GM21447 (cell line): ENCODE data around the gene TNFRSF14.

Experiments used
- ATAC-seq: cut with Tn5 transposase; IDR thresholded peaks from one replicate; pipeline ENCODE4 v1.9.1; 2021; ENCODE audit not compliant: unreplicated experiment

Gene TNFRSF14

DNA sequence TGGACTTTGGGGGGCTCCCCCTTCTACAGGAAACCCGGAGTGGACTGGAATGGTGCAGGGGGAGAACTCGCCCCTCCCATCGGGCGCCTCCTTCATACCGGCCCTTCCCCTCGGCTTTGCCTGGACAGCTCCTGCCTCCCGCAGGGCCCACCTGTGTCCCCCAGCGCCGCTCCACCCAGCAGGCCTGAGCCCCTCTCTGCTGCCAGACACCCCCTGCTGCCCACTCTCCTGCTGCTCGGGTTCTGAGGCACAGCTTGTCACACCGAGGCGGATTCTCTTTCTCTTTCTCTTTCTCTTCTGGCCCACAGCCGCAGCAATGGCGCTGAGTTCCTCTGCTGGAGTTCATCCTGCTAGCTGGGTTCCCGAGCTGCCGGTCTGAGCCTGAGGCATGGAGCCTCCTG is at the start of gene TNFRSF14:
TSS of gene TNFRSF14 (plus strand) at position 95 of the 401 bp plus-strand sequence. CDS start at position 389, 294 bp downstream.
- ATAC-seq: peak; percentile 33

DNA sequence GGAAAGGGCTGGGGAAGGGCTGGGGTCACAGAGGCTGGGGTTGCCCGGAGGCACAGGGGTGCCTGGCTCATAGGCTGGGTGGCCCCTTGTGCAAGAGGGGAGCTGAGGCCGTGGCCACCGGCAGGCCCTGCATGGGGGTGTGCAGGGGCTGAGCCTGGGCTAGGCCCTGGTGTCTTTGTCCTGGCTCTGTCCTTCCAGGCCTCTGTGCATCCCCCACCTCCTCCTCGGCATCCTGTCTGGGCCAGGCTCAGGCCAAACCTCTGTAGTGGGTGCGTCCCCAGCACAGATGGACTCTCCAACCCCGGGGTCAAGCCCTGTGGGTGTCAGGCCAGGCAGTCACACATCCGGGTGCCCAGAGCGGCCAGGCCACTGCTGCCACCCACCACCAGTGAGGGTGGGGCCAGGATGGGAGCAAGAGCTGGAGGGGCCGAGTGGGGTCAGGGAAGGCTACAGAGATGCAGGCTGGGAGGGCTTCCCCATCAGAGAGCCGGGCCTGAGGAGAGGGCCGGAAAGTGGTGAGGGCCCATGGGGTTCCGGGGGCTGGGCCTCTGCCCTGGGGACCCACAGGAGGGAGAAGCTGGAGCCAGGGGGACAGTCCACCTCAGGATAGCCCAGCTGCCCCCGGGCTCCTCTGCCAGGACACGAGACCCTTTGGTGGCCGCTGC is 49.1 kb upstream of the TNFRSF14 start:
- ATAC-seq: no peak

DNA sequence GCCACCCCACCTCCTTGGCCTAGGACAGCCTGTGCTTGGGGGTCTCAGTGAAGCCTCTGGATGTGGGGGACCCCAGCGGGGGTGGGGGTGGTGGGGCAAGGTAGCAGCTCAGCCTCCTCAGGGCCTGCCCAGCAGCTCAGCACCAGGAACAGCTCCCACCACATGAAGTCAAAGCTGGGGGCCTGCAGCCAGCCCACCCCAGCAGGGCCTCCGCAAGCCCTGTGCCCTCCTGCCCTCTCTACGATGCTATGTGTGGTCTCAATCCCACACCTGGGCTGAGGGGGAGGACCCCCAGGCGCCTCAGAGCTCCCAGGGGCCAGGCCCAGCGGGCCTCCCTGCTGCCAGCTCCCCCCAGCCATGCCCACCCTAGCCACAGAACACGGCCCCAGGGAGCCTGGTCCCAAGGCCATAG is 48.4 kb upstream of the TNFRSF14 start:
- ATAC-seq: no peak

DNA sequence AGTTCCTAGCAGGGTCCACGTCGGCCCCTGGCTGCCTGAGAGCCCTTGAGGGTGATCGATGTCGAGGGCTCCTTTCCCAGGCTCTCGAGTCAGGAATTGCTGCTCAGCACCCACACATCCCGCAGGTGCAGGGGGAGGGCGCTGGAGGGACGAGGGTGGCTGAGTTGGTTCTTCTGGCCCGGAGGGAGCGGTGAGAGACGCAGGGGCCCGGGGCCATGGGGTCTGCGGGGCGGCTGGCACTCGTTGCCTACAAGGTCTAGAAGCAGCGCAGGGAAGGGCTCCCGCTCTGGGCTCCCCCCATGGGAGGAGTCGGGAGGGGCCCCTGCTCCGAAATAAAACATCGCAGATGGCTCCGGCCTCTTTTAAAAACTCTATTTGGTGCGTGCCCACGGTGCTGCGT is 48.0 kb upstream of the TNFRSF14 start:
- no peak for ATAC-seq

DNA sequence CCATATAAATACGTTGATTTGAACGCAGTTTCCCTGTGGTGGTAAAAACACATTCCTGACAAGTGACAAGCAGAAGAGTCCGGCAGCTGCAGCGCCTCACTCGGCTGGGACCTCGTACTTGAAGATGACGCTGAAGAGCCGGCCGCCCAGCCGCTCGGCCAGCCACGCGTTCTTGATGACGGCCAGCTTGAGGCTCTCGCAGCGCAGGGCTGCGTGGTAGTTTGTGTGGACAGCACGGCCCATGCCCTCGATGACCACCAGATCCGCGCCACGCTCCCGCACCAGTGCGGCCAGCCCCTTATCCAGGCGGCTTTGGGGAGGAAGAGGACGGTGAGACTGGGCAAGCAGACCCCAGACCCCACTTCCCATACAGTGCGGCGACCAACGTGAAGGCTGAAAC is 47.4 kb upstream of the TNFRSF14 start:
- ATAC-seq: no peak

DNA sequence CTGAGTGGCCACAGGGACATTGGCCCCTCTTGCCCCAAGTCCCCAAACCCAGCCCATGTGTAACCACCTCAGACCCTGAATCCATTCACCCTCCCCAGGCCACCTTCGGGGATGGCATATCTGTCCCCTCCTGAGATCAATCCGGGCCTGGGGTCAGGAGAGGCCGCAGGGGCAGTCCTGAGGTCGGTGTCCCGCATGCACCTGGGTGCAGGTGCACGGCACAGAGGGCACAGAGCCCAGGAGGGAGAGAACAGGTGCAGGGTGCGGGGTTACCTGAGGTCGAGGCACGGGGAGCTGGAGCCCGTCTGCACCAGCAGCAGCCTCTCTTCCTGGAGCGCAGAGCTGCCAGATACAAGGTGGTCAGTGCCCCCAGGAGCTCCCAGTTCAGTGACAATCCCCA is 46.6 kb upstream of the TNFRSF14 start:
- no peak for ATAC-seq

DNA sequence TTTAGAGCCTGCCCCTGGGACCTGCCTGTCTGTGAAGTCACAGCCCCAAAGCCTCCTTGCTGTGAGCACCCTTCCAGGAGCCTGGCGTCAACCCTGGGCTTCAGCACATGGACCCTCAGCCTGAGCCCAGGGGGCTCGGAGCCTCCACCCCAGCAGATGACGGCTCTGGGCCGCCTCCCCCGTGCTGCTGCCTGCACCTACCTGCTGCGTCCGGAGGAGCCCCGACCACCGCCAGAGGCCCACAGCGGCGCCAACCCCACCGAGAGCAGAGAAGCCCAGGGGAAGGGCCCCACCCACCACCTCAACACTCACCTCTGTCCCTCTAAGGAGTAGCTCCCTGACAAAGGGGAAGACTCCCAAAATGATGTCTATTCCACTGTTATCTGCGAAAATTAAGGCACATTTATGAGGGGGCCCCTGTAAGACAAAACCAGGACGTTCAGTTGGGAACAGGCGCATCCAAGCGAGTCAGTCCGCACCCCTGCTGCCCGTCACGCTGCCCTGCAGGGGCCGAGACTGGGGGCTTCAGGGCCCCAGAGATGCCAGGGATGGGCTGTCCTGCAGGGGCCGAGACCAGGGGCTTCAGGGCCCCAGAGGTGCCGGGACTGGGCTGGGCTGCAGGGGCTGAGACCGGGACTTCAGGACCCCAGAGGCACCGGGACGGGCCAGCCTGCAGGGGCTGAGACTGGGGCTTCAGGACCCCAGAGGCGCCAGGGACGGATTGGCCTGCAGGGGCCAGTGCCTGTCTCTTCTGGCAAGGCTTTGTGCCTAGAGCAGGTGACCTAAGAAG is 45.6 kb upstream of the TNFRSF14 start:
- ATAC-seq: no peak

DNA sequence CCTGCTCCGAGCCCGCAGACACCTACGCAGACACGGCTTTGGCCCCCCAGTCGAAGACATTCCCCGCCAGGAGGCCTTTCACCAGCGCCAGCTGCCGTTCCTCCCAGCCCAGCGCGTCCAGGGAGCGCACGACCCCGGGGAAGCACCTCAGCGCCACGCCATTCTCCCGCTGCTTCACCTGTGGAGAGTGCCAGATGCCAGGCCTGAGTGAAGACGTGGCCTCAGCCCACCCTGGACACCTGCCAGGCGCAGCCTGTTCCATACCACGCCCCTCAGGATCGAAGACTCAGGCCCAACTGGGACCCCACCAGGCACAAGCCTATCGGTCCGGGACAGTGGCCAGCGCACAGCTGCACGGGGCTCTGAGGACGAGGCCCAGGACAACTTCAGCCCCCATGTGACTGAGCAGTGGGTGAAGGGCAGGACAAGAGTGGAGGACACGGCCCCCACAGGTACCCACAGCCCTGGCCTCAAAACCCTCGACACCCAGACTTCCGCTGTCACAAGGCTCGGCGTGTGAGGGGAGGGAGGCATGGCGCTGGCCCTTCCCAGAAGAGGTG is 43.2 kb upstream of the TNFRSF14 start:
- no peak for ATAC-seq

DNA sequence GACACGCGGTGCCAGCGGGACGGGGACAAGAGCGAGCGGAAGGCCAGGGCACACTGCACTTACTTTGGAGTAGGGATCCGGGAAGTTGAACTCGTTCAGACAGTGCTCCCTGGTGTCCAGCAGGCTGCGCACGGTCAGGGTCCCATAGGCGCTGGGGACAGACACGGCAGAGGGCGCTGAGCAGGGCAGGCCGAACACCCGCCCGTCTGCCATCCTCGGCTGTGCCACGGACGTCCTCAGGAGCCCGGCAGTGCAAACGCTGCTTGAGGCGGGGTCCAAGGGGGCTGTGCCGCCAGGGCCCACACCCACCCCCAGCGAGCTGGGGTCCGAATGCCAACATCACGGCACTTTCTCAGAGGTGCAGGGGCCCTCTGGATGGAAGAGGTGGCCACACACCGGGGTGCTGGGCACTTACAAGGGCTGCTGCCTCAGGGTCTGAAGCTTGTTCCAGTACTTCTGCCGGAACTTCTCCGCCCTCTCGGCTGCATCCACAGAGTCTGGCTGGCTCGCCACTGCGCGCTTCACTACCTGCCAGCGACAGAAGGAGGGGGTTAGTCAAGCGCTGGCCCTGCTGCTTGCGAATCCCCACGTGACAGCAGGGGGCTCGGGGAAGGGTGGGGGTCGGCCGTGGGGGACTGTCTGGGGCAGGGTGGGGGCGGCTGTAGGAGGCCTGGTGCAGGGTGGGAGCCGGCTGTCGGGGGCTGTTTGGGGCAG is 42.1 kb upstream of the TNFRSF14 start:
- ATAC-seq: no peak

DNA sequence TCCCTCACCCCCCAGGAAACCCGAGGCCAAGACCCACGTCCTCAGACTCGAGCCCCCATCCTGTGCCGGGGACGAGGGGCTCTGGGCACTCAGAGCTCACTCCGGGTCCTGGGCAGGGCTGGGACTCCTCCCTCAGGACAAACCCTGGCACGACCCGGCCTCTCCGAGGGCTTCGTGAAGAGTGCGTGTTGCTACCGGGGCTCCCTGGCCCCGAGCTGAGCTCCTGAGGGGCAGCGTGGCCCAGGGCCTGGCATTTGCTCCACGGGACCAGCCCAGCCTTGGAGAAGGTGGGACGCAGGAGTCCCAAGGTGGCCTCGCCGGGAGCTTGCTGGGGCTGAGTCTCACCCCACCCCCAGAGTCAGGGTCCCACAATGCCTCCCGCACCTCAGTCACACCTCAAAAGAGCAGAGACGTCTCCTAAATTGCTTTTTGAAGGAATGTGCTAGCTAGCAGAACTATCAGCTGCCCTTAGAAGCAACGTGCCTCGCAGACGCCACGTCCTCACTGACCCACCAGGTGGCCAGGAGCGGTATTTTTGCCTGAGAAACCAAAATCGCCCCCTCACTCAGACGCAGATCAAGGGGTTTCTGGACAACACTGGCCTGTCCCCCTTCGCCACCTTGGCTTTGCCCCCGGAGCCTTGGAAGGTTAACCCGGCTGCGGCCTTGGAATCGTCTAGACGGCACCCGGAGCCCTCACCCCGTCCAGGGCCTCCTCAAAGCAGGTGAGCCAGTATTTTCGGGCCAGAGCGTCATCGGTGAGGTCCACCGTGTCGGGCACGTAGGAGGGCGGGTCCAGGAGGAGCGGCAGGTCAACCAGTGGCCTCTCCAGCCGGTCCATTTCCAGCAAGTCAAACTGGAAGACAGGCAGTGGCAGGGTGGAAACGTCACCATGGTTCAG is 41.1 kb upstream of the TNFRSF14 start:
- ATAC-seq: no peak

DNA sequence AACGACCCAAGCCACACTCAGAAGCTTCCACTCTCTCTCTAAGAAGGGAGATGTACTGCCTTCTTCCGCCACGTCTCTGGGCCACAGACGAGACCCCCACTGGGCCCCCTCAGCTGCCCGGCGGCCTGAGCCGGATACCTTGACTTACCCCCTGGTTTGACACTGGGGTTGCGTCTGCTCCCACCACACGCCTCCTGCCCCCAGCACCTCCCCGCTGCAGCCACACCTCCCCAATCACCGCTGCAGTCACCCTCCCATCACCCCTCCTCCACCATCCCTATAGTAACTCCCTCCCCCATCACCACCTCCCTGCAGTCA is 40.4 kb upstream of the TNFRSF14 start:
- no peak for ATAC-seq

DNA sequence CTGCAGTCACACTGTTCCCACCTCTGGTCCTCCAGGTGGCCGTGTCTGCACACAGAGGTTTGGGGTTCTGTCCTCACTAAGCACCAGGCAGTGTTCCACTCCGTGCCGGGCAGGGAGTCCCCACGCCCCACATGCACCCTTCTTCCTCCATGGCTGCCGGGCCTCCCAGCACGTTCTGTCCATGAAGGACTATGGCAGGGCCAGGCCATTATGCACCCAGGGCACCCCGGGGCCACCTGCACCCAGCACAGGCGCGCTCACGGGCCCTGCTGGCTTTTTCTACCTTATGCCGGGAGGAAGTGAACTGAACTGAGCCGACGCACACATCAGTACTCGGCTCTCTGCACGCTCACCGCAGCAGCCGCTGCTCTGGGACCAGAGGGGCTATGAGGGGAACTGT is 40.0 kb upstream of the TNFRSF14 start:
- no peak for ATAC-seq

DNA sequence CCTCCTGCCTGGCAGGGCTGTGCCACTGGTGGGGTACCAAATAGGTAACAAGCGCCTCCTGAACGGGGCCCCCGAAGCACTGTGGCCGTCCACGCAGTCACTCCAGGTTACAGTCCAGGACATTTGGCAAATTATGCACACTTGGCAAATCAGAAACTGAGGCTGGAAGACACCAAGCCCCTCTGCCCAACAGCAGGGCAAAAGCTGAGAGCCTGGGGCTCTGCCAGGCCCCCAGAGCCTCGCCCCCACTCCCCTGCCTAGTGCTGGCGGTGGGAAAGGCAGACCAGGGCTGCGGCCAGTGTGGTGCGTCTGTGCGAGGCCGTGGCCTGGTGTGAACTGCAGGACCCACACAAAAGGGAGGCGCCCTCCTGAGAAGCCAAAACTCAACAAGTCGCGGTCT is 39.2 kb upstream of the TNFRSF14 start:
- ATAC-seq: no peak

DNA sequence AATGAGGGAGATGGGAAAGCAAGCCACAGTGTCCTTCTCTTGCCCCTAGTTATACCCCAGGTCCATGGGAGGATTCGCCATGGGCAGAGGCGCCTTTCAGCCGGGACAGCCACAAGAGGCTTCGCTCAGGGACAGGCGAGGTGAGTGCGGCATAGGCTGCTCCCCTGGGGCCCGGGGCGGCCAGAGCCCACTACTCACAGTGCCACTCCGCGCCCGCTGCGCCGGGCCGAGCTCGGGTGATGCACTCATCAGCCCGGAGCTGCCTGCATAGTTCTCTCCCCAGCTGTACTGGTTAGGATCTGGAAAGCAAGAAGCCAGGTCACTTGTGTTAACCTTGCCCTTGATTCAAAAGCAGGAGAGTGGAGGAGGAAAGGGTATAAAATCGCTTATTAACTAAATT is 38.2 kb upstream of the TNFRSF14 start:
- no peak for ATAC-seq

DNA sequence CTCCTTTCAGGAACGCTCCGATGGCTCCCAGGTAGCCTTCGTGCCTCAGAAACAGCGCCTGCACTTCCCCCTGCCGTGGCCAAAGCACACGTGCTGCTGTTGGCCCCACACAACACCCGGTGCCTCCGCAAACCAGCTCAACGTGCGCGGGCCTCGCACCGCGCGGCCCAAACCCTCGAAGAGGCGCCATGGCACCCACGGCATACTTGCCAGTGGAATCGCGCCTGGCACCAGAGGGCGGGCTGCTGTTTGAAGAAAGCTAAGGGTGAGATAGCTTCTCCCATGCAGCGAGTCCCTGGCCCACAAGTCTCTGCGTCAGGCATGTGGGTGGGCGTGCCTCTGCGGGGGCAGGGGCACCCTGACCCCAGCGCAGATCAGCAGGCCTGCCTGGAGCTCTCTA is 37.6 kb upstream of the TNFRSF14 start:
- ATAC-seq: no peak

DNA sequence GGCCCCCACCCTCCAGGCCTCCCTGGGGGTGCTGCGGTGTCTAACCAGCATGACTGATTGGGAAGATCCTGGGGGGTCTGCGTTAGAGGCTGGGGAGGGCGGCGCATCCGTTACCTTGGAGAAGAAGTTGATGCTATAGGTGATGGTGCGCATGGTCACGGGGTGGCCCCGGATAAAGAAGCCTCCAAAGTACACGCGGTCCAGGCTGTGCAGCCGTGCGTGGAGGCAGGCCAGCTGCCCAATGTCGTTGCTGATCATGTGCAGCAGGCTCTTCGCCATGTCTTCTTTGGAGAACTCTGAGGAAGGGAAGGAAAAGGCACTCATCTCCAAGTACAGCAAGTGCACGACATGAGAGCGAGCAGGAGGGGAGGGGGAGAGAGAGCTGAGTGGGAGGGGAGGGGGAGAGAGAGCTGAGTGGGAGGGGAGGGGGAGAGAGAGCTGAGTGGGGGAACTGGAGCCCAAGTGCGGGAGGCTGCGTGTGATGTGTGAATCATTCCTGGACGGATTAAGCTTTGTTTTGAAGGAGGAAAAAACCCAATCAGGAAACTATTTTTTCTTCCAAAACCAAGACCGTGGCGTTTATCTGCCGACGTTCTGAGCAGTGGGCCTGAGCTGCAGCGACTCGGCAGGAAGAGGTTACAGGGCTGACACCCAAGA is 37.0 kb upstream of the TNFRSF14 start:
- no peak for ATAC-seq

DNA sequence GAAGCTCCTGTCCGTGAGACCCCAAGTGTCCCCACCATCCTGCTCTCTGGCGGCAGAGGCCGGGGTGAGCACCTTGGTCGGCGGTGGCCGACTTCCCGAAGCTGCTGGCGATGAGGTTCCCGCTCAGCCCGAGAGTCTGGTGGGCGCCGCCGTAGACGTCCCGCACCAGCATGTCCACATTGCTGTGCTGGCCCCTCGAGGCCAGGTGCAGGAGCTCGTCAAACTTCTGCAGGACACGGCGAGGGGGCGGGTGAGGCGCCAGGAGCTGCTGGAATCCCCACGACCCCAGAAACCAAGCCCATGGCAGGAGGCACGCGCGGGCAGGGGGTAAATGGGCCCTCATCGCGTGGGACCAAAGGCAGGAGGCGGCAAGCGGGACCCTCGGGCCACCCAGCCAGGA is 36.4 kb upstream of the TNFRSF14 start:
- no peak for ATAC-seq

DNA sequence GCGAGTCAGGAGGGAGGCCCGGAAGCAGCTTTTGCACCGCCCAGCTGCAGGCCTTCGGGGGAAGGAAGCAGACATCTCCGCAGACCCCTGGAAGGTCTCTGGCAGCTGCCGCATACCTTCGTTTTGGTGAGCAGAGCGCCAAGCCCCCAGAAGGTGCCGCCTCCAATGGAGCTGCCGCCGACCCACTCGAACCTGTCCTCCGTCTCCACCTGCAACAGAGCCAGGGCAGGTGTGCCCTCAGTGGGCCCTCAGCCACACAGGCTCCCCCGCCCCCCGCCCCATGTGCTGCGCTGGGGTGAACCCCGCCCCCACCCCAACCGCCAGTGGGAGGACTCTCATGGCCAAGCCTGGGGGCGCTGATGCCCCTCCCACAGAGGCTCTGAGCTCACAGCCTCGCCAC is 36.0 kb upstream of the TNFRSF14 start:
- no peak for ATAC-seq

DNA sequence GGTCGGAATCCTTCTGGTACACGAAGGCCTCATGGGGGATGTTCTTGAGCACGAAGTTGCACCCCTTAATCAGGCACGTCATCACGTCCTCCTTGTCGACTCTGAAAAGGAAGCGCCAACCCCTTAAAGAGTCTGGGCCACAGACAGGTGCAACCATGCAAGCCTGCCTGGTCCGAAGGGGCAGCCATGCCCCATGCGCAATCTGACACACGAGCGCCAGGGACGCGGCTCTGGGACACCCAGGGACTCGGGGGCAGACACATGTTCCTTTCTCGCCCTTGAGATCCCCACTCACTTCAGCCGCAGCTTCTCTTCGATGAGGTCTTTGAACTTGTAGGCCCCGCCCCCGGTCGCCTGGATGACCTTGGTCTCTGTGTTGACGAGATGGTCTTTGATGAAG is 35.4 kb upstream of the TNFRSF14 start:
- no peak for ATAC-seq

DNA sequence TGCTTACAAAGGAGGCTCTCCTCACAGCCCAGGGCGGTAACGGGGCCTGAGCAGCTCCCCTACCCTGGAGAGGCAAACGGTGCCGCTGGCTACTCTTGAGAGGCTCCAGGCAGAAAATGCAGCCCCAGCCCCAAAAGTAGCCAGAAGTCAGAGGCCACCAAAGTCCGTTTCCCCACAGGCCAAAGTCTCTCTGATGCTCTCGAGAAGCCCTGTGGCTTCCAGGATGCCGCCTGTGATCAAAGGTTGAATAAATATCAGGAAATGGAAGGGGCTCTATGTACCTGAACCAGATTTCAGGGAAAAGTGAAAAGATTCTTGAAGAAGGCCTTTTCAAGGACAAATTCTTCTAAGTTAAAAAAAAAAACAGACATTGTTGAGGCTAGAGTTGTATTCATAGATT is 33.9 kb upstream of the TNFRSF14 start:
- ATAC-seq: no peak
